GM18499 (cell line): ENCODE data around the gene MBOAT1.

Experiments used
- ATAC-seq: cut with Tn5 transposase; IDR thresholded peaks from one replicate; pipeline ENCODE4 v1.9.1; 2021; ENCODE audit warnings: moderate number of reproducible peaks; ENCODE audit not compliant: insufficient read depth, unreplicated experiment

MBOAT1 gene

GRCh38 chr6:20235041-20235440 lies 22.8 kb upstream of the MBOAT1 start:
- ATAC-seq = no peak

GRCh38 chr6:20234136-20234535 lies 21.9 kb upstream of the MBOAT1 start:
- no peak for ATAC-seq

- no peak for ATAC-seq
Measured at GRCh38 chr6:20233007-20233730, 20.9 kb upstream of the MBOAT1 start.

- ATAC-seq = no peak
Measured at GRCh38 chr6:20232188-20232587, 19.9 kb upstream of the MBOAT1 start.

- no peak for ATAC-seq
Measured at GRCh38 chr6:20230401-20231119, 18.3 kb upstream of the MBOAT1 start.

- ATAC-seq = no peak
Measured at GRCh38 chr6:20229881-20230280, 17.6 kb upstream of the MBOAT1 start.

GRCh38 chr6:20227350-20227749 lies 15.1 kb upstream of the MBOAT1 start:
- no peak for ATAC-seq

GRCh38 chr6:20223141-20223540 lies 10.9 kb upstream of the MBOAT1 start:
- no peak for ATAC-seq

GRCh38 chr6:20221421-20221820 lies 9.2 kb upstream of the MBOAT1 start:
- no peak for ATAC-seq

GRCh38 chr6:20220359-20220758 lies 8.1 kb upstream of the MBOAT1 start:
- ATAC-seq = no peak

- ATAC-seq = no peak
Measured at GRCh38 chr6:20217891-20218290, 5.6 kb upstream of the MBOAT1 start.

GRCh38 chr6:20217324-20217855 lies 5.1 kb upstream of the MBOAT1 start:
- no peak for ATAC-seq

GRCh38 chr6:20215310-20215709 lies 3.0 kb upstream of the MBOAT1 start:
- no peak for ATAC-seq

GRCh38 chr6:20213271-20213798 lies 1.1 kb upstream of the MBOAT1 start:
- ATAC-seq = no peak

GRCh38 chr6:20211941-20212391 lies 303 bp downstream of the MBOAT1 start:
- no peak for ATAC-seq

- no peak for ATAC-seq
Measured at GRCh38 chr6:20211037-20211940, 980 bp downstream of the MBOAT1 start.

- ATAC-seq = no peak
Measured at GRCh38 chr6:20210158-20210557, 2.1 kb downstream of the MBOAT1 start.

- no peak for ATAC-seq
Measured at GRCh38 chr6:20208687-20209378, 3.4 kb downstream of the MBOAT1 start.

- ATAC-seq = no peak
Measured at GRCh38 chr6:20207088-20207418, 5.2 kb downstream of the MBOAT1 start.

- ATAC-seq = no peak
Measured at GRCh38 chr6:20205722-20206161, 6.5 kb downstream of the MBOAT1 start.
